ENCODE results near the gene NGLY1. TPM values are rescaled to one million over a fixed set of nuclear protein-coding genes. Genes with fewer than 3 reads are reported as not detected.

The NGLY1 gene
- total RNA-seq, 1 experiment from 2014 or later, result 14.6 TPM

DNA sequence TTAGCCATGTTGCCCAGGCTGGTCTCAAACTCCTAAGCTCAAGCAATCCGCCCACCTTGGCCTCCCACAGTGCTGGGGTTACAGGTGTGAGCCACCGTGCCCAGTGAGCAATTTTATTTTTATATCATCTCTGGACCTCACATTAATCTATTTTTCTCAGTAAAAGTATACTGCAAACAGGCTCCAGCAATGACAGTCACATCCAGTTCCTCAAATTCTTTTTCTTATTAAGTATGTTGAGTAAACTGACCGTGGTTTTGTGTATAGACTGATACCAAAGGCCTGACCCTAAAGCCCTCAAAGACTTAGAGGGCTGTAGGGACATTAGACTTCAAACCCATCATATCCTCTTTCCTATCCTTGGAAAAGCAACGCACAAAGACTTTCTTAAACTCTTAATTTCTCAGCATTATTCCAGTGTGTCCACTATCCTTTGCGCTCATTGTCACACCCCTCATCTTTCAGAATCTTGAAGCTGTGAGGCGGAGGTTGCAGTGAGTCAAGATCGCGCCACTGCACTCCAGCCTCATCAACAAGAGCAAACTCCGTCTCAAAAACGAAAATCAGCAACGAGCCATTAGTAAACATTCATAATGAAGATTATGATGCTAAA lies 2.0 kb downstream of the NGLY1 start:
- Histone ChIP-seq H3K27me3 (ENCODE audit: control insufficient read depth, insufficient read depth, low read length) (no peaks in the 10 kb centered on the region), H3K4me1 (ENCODE audit: control insufficient read depth, insufficient read depth, low read length) (peaks cover 4% of the 10 kb centered on the region), H3K27ac (ENCODE audit: low read length) (no peak overlapping the region), H3K9me3 (ENCODE audit: control insufficient read depth, insufficient read depth, low read depth, low read length) (no peaks in the 10 kb centered on the region), H3K4me3 (ENCODE audit: low read depth in 2 of 2, low read length in 2 of 2) (no peak overlapping the region), H3K36me3 (ENCODE audit: control insufficient read depth, insufficient read depth, low read length) (no peaks in the 10 kb centered on the region; the same call in 1 of the 2 replicates)
- ATAC-seq (no peak), DNase-seq (ENCODE audit: low read depth, low spot score) (no peak)
- CTCF ChIA-PET, result no interaction called here
- no TSS peak for BruUV-seq (replicated peaks)
- no peak for TF ChIP-seq TCF7L2 (IDR thresholded peaks at IDR 0.05; ENCODE audit: low read depth, low read length)
- no peak for TF ChIP-seq SIN3A (IDR thresholded peaks at IDR 0.05; ENCODE audit: borderline replicate concordance, insufficient read depth, low read depth, low read length)
- TF ChIP-seq REST (IDR thresholded peaks at IDR 0.05; ENCODE audit: insufficient read depth in 1 of 2, low read depth in 2 of 2, low read length in 1 of 2), result no peak
- TF ChIP-seq CTCF (IDR thresholded peaks at IDR 0.05), result no peak
- no peak for TF ChIP-seq POLR2AphosphoS5 (IDR thresholded peaks at IDR 0.05; ENCODE audit: low read depth, low read length)
- in situ Hi-C loops (cut with HindIII; ENCODE audit: low pct_unique_long_range_greater_than_20kb, low sequenced_read_pairs), result no loop called here
- intact Hi-C loops (cut with micrococcal nuclease; ENCODE audit: unreplicated experiment), result no loop called here
- POLR2A ChIA-PET, result interaction anchor here (0.7 kb wide), 1 partner anchor 117 kb away, joined by 3 read pairs; no protein-coding TSS in a partner anchor

DNA sequence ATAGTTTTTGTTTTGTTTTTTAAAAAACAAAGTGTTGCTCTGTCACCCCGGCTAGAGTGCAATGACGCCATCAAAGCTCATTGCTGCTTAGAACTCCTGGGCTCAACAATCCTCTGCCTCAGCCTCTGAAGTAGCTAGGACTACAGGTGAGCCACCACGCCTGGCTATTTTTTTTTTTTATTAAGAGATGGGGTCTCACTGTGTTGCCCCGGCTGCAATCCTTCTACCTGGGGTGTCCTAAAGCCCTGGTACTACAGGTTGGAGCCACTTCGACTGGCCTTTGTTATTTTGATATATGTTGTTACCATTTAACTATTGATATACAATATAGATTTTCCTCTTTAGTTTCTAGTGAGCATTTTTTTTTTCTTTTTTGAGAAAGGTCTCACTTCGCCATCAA lies 2.6 kb downstream of the NGLY1 start:
- H3K27me3 ChIP-seq (ENCODE audit: control insufficient read depth, insufficient read depth, low read length), result no peaks in the 10 kb centered on the region
- H3K27ac ChIP-seq (ENCODE audit: low read length), result no peak overlapping the region
- H3K4me1 ChIP-seq (ENCODE audit: control insufficient read depth, insufficient read depth, low read length), result peaks cover 4% of the 10 kb centered on the region
- in situ Hi-C loops (cut with HindIII; ENCODE audit: low pct_unique_long_range_greater_than_20kb, low sequenced_read_pairs) (no loop called here), intact Hi-C loops (cut with micrococcal nuclease; ENCODE audit: unreplicated experiment) (no loop called here)
- CTCF ChIA-PET, result no interaction called here
- no peak for ATAC-seq
- no peaks in the 10 kb centered on the region; the same call in none of the 2 replicates for H3K36me3 ChIP-seq (ENCODE audit: control insufficient read depth, insufficient read depth, low read length)
- H3K4me3 ChIP-seq (ENCODE audit: low read depth in 2 of 2, low read length in 2 of 2), result no peak overlapping the region
- no TSS peak for BruUV-seq (replicated peaks)
- DNase-seq (ENCODE audit: low read depth, low spot score), result no peak
- H3K9me3 ChIP-seq (ENCODE audit: control insufficient read depth, insufficient read depth, low read depth, low read length), result no peaks in the 10 kb centered on the region
- POLR2A ChIA-PET, result interaction anchor here (0.7 kb wide), 1 partner anchor 117 kb away, joined by 3 read pairs; no protein-coding TSS in a partner anchor
- no peak for TF ChIP-seq CTCF (IDR thresholded peaks at IDR 0.05)

Data from Panc1 (cell line).